ENCODE results near the gene MOSMO.

DNA sequence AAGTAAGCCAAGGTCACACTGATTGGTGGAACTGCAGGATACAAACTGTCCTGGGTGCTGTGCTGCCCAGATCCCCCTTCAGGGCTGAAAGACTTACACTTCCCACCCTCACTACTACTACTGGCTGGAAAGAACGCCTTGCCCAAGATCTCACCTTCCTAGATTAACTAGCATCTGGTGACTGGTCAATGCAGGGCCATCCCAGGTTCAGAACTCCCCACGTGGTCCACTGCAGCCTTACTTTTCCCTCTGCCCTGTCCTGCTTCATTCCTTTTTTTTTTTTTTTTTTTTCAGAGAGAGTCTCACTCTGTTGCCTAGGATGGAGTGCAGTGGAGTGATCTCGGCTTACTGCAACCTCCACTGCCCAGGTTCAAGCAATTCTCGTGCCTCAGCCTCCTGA lies 4.7 kb upstream of the MOSMO start:
- TF ChIP-seq, protein P1, sequence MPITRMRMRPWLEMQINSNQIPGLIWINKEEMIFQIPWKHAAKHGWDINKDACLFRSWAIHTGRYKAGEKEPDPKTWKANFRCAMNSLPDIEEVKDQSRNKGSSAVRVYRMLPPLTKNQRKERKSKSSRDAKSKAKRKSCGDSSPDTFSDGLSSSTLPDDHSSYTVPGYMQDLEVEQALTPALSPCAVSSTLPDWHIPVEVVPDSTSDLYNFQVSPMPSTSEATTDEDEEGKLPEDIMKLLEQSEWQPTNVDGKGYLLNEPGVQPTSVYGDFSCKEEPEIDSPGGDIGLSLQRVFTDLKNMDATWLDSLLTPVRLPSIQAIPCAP (CRISPR knock-in tag; IDR thresholded peaks at IDR 0.05; ENCODE audit: low read depth) = no peak
- no peak for TF ChIP-seq YEATS4 (CRISPR knock-in tag; IDR thresholded peaks at IDR 0.05; ENCODE audit: borderline replicate concordance)
- TF ChIP-seq ZNF672 (CRISPR knock-in tag; IDR thresholded peaks at IDR 0.05) = no peak

Data from HepG2 (cell line).